Measurements from ENCODE around the gene PDIA4. TPM values are rescaled to one million over a fixed set of nuclear protein-coding genes. Genes with fewer than 3 reads are reported as not detected.

PDIA4 gene
- total and polyA plus RNA-seq, 2 of the 8 experiments (the other 6 are each of a cell fraction or from before 2014, with no cell fraction given): 119 to 303 TPM

- Histone ChIP-seq H2BK15ac (ENCODE audit: low read length) (no peak overlapping the region), H3K9ac (replicated peaks in 1 of 4; ENCODE audit: extremely low read depth in 1 of 4, low read depth in 3 of 4, low read length in 3 of 4) (no peak overlapping the region), H2AK5ac (ENCODE audit: low read depth, low read length) (no peak overlapping the region), H4K5ac (ENCODE audit: insufficient read length, low read depth, low read length) (no peak overlapping the region), H3K23ac (ENCODE audit: insufficient read length) (no peak overlapping the region), H3K4me2 (ENCODE audit: insufficient read depth in 1 of 2, low read depth in 2 of 2, low read length in 2 of 2) (peak overlapping the region in 1 of 2 experiments; percentile 15; a peak in 1 of 4 replicates), H3K79me2 (ENCODE audit: control insufficient read depth in 1 of 2, insufficient read depth in 2 of 2, low read length in 2 of 2) (no peaks in the 10 kb centered on the region), H2AFZ (ENCODE audit: low read length) (no peak overlapping the region), H3K18ac (ENCODE audit: extremely low read depth, low read length) (no peak overlapping the region), H3K9me3 (ENCODE audit: insufficient read depth in 2 of 2, low read depth in 1 of 2, low read length in 1 of 2) (no peaks in the 10 kb centered on the region), H3K36me3 (ENCODE audit: control insufficient read depth in 2 of 4, insufficient read depth in 4 of 4, low read length in 3 of 4) (no peaks in the 10 kb centered on the region), H3K4me3 (ENCODE audit: extremely low read depth in 1 of 4, insufficient read depth in 2 of 4, low read depth in 3 of 4, low read length in 4 of 4) (peak overlapping the region in 1 of 4 experiments; percentile 30; a peak in 1 of 8 replicates), H3K4ac (replicated peaks; ENCODE audit: insufficient read length, low read depth, low read length) (no peak overlapping the region), H3K27ac (ENCODE audit: low read depth, low read length) (no peak overlapping the region), H2BK120ac (replicated peaks; ENCODE audit: low read depth, low read length) (no peak overlapping the region), H2BK12ac (ENCODE audit: low read depth, low read length) (no peak overlapping the region), H3K56ac (replicated peaks; ENCODE audit: insufficient read length, low read depth, low read length) (no peak overlapping the region), H3K79me1 (ENCODE audit: low read depth, low read length) (no peaks in the 10 kb centered on the region), H2BK5ac (ENCODE audit: low read depth, low read length) (no peak overlapping the region), H4K8ac (ENCODE audit: extremely low read depth, insufficient read depth, low read length) (no peak overlapping the region), H3K23me2 (ENCODE audit: low read depth, low read length) (no peaks in the 10 kb centered on the region), H4K91ac (replicated peaks; ENCODE audit: insufficient read length, low read length) (no peak overlapping the region), H2BK20ac (ENCODE audit: low read length) (no peak overlapping the region), H3K27me3 (replicated peaks in 1 of 4; ENCODE audit: control insufficient read depth in 3 of 4, extremely low read depth in 1 of 4, insufficient read depth in 3 of 4, low read length in 3 of 4) (0 out of 7 replicates have a peak, but pooled peaks cover 0 to 1% (median 0%) of the 10 kb centered on the region in 4 experiments), H3K4me1 (replicated peaks in 1 of 4; ENCODE audit: control insufficient read depth in 3 of 4, insufficient read depth in 4 of 4, low read length in 3 of 4) (peaks cover 0 to 4% (median 3%) of the 10 kb centered on the region in 4 experiments; a peak in 3 of 7 replicates), H4K20me1 (replicated peaks in 1 of 2; ENCODE audit: control insufficient read depth in 1 of 2, insufficient read depth in 2 of 2, low read length in 2 of 2) (no peaks in the 10 kb centered on the region), H3K14ac (ENCODE audit: insufficient read length) (no peak overlapping the region)
- CTCF ChIA-PET (ENCODE audit: partially characterized antibody): interaction anchor here (0.8 to 3.2 kb wide), 14 partner anchors 8 to 430 kb away, joined by 3 to 15 read pairs (median 4); no protein-coding TSS in a partner anchor
- TF ChIP-seq NRF1 (IDR thresholded peaks at IDR 0.05; ENCODE audit: low read depth, low read length) (no peak), EGR1 (IDR thresholded peaks at IDR 0.05; ENCODE audit: borderline replicate concordance, low read depth, low read length) (no peak), POLR2A (IDR thresholded peaks at IDR 0.05; ENCODE audit: control extremely low read depth in 1 of 2, low read depth in 2 of 2, low read length in 2 of 2) (no peak), ATF2 (IDR thresholded peaks at IDR 0.05; ENCODE audit: low read length) (no peak), SIRT6 (IDR thresholded peaks at IDR 0.05; ENCODE audit: low read length) (no peak), KDM5A (IDR thresholded peaks at IDR 0.05; ENCODE audit: low read length) (no peak), RAD21 (IDR thresholded peaks at IDR 0.05 in 1 of 2, conservative IDR thresholded peaks at IDR 0.05 in 1 of 2; ENCODE audit: low read depth in 2 of 2, low read length in 2 of 2) (no peak)
- FAIRE-seq (no peak), DNase-seq (ENCODE audit: low read depth in 1 of 2, low spot score in 2 of 2) (no peak)
- POLR2A ChIA-PET (ENCODE audit: partially characterized antibody): interaction anchor here (0.7 to 1.9 kb wide), 3 partner anchors 10 to 216 kb away, joined by 3 to 4 read pairs (median 3); no protein-coding TSS in a partner anchor
- 52% methylated on average over 13 of the region's 13 CpGs; no CpG with 5 or more reads in 1 of the 2 experiments for WGBS, 2 experiments (ENCODE audit: extremely low coverage in 1 of 2, insufficient coverage in 1 of 2, insufficient read length in 1 of 2, insufficient replicate concordance in 2 of 2, low coverage in 1 of 2, low lambda C conversion rate in 2 of 2, missing lambda C conversion rate in 1 of 2)
These were observed 61.3 kb downstream of the PDIA4 start for GRCh38 chr7:148967032-148967372.
